Neural progenitor cell (in vitro differentiated cells): ENCODE results near the gene AMBRA1.

Source experiments
- CTCF ChIP-seq: fragments of 200-600 bp; sonication (generic); IDR thresholded peaks from 2 replicates; pipeline ENCODE4 v1.5.1; 2017; ENCODE audit warnings: antibody characterized with exemption, mild to moderate bottlenecking
- EZH2 ChIP-seq: fragments of 200-600 bp; sonication (generic); IDR thresholded peaks from 2 replicates; pipeline ENCODE4 v1.6.1; 2017; ENCODE audit warnings: antibody characterized with exemption, mild to moderate bottlenecking, moderate library complexity

DNA sequence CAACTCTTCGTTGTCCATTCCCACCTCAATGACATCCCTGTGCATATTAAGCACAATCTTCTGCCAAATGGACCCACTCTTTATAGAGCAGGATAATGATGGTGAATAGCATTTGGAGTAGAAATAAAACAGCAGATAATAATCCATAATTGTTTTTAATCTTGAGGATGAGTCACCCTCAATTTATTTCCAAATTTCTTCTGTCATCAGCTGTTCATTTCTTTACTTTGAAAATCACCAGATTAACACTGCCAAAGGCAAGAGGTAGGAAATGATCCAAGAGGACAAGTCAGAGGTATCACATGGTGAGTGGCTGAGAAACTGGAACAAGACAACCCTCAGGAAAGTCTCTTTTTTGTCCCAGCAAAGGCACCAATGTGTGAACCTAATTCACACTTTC is 7.3 kb upstream of the AMBRA1 start:
- TF ChIP-seq CTCF (no peak), EZH2 (no peak)
